Fibroblast of the aortic adventitia (primary cell): ENCODE measurements around the gene ZFAND6. TPM values are rescaled to one million over a fixed set of nuclear protein-coding genes. Genes with fewer than 3 reads are reported as not detected.
A peak's percentile ranks its signal among the peaks of the same experiment; 100 is the strongest.

Experiments
- DNase-seq: peaks from one replicate; pipeline ENCODE4 v3.0.0-alpha.2; 2010; ENCODE audit warnings: low read depth
- H3K4me3 ChIP-seq: 2 replicates; pipeline ENCODE4 v1.5.1; 2011; ENCODE audit warnings: low read depth, mild to moderate bottlenecking, control low read depth, low read length, moderate library complexity
- total RNA-seq: library from RNA; depleted of rRNA; stranded (reverse); fragments of >200 nt; gene quantifications from 2 replicates; pipeline ENCODE4 v1.2.3, GENCODE V29; 2012; ENCODE audit warnings: low replicate concordance
- TF ChIP-seq, protein P1 (sequence below): IDR thresholded peaks from 2 replicates; pipeline ENCODE4 v1.5.1; 2011; ENCODE audit warnings: mild to moderate bottlenecking, low read length, control low read depth, inconsistent platforms; ENCODE audit not compliant: insufficient read depth

Gene ZFAND6
- total RNA-seq, 1 donor = 125 TPM

DNA sequence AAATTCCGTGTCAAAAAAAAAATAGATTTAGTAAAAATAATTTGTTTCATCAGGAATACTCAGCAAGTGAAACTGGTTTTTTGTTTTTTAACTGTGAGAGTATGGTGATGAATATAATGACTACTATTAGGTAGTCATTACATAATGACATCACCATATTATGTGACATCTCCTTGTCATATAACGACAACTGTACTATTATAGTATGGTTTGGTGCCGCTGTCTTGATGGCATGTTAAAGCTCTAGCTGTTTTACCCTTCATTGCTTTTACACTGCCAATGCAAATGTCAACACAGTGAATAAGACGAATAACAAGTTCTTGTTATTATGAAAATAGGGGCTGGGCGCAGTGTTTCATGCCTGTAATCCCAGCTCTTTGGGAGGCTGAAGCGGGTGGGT, 47.7 kb downstream of the ZFAND6 start:
- H3K4me3 ChIP-seq = no peak overlapping the region
- TF ChIP-seq, protein P1, sequence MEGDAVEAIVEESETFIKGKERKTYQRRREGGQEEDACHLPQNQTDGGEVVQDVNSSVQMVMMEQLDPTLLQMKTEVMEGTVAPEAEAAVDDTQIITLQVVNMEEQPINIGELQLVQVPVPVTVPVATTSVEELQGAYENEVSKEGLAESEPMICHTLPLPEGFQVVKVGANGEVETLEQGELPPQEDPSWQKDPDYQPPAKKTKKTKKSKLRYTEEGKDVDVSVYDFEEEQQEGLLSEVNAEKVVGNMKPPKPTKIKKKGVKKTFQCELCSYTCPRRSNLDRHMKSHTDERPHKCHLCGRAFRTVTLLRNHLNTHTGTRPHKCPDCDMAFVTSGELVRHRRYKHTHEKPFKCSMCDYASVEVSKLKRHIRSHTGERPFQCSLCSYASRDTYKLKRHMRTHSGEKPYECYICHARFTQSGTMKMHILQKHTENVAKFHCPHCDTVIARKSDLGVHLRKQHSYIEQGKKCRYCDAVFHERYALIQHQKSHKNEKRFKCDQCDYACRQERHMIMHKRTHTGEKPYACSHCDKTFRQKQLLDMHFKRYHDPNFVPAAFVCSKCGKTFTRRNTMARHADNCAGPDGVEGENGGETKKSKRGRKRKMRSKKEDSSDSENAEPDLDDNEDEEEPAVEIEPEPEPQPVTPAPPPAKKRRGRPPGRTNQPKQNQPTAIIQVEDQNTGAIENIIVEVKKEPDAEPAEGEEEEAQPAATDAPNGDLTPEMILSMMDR = no peak
- no peak for DNase-seq

- TF ChIP-seq, protein P1 = no peak
- no peak overlapping the region for H3K4me3 ChIP-seq
- DNase-seq = peak; percentile 14
These were observed 48.3 kb downstream of the ZFAND6 start for GRCh38 chr15:80107774-80108173.

DNA sequence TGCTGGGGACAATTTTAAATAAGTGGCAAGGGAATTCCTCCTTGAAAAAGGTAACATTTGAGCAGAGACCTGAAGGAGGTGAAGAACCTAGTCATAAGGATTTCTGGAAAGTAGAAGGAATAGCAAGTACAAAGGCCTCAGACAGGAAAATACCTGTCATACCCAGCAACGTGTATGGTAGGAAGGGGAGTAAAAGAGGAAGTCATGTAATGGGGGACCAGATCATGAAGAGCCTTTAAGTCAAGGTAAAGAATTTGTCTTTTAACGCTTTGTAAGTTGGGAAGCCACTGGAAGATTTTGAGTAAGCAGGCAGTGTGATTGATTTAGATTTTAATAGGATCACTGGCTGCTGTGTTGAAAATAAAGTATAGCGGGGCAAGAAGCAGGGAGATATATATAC, 49.9 kb downstream of the ZFAND6 start:
- TF ChIP-seq, protein P1 = no peak
- no peak for DNase-seq

DNA sequence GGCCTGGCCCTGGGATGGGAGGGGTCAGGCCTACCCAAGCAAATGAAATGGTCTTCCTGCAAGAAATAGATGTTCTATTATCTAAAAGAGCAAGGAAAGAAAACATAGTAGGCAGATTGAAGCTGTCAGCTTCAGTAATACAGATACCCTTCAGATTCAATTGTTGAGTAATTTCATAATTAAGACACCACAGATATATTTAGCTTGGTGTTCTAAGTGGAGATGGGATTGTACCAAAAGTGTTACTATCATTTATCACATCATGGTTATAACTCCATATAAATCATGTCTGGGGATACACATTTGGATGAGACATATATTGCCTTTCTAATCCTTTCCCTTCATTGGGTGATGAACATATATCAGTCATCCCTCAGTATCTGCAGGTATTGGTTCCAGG, 51.4 kb downstream of the ZFAND6 start:
- TF ChIP-seq, protein P1 = no peak
- DNase-seq = no peak
- no peak overlapping the region for H3K4me3 ChIP-seq

More for the DNA sequence above, 49.9 kb downstream of the ZFAND6 start:
- no peak overlapping the region for H3K4me3 ChIP-seq

- TF ChIP-seq, protein P1 = no peak
- DNase-seq = no peak
- no peak overlapping the region for H3K4me3 ChIP-seq
These were observed 54.6 kb downstream of the ZFAND6 start for GRCh38 chr15:80114114-80114513.

DNA sequence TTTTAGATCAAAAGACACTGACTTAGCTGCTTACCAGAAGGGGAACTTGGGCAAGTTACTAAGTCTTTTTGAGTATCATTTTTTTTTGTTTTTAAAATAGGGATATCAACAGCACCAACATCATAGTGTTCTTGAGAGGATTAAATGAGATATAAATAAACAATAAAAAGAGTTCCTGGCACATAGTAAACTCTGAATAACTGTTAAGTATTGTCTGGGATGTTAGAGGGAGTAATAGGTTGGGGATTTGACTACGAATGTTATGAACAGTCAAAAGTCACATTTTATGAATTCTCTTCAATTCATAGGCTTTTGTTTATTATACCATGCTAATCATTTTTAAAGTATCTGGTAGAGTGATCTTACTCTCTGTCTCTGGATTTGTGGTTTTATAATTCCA, 55.5 kb downstream of the ZFAND6 start:
- H3K4me3 ChIP-seq = no peak overlapping the region
- TF ChIP-seq, protein P1 = no peak
- no peak for DNase-seq

GRCh38 chr15:80118956-80119355, 59.5 kb downstream of the ZFAND6 start:
- DNase-seq = no peak
- H3K4me3 ChIP-seq = no peak overlapping the region
- TF ChIP-seq, protein P1 = no peak
